GM19468 (cell line): ENCODE measurements around the gene NEDD4L.
"Not testable (repeated sequence)": the region's sequence is repeated elsewhere in the genome, so short reads cannot be mapped to it uniquely, and the experiment has no call there.

Source experiments
- ATAC-seq: cut with Tn5 transposase; IDR thresholded peaks from one replicate; pipeline ENCODE4 v1.9.1; 2021; ENCODE audit warnings: mild to moderate bottlenecking, moderate library complexity, moderate number of reproducible peaks; ENCODE audit not compliant: unreplicated experiment; ENCODE audit errors: extremely low read depth

Gene NEDD4L

DNA sequence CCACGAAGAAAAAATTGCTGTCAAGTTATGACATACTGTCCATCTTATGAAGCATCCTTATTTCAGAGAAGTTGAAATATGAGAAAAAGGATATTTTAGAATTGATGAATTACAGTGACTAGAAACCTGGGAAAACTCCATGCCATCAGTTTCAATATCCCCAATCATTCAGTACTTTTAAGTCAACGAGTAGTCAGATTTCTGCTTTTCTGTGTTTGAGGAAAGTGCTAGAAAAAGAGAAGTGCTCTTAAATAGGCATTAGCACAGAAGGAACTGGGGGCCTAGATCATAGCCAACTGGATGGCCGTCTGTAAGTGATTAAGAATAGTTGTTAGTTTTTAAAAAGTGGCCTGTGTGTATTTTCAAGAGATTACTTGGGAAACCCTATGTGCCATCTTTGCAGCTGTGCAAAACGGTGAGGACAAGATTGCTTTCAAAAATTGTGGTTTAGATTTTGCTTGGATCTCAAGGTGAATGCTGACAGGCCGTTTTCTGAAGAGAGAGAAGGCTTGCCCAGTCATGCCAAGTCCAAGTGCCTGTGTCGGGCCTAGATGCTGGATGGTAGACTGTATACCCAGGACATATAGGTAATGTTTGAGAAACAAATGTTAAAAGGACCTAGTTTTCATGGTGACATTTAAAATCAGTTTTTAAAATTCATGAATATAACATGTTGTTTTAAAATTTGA is 5.1 kb downstream of the NEDD4L start:
- ATAC-seq = no peak

DNA sequence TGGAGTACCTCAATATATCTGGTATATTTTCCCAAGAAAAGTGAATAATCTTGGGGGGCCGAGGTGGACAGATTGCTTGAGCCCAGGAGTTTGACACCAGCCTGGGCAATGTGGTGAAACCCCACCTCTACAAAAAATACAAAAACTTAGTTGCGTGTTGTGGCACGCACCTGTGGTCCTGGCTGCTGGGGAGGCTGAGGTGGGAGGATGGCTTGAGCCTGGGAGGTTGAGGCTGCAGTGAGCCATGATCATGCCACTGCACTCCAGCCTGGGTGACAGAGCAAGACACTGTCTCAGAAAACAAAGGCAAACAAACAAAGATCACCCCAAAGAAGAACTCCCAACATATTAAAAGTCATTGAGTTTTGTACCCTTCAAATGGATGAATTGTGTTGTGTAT is 6.9 kb downstream of the NEDD4L start:
- ATAC-seq = not testable (repeated sequence)

DNA sequence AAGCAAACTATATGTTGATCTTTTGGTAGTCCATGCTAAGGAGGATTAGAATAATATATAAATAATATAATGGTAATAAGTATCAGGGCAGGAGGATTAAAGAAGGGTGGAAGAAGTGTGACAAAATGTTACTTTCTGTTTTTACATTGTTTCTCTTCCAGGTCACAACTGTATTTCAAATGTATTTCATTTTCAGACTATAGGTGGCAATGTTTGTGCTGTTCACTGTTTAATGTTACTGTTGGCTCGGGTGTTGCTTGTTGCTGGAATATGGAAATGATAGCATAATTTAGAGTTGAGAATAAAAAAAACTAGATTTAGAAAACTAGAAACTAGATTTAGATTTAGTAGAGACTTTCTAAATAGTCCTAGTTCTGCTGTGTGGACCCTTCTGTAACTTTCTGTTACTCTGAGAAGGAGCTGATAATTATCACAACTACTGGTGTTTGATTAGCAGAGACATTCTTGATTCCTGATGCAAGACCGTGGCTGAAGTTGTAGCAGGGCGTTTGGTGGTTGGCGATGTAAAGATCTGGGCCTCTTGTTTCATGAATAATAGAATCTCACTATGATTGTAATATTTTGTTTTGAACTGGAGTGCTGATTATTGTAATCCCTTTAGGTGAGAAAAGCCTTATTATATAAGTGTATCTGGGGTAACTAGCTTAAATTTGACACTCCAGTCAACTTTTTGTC is 7.9 kb downstream of the NEDD4L start:
- ATAC-seq = no peak

DNA sequence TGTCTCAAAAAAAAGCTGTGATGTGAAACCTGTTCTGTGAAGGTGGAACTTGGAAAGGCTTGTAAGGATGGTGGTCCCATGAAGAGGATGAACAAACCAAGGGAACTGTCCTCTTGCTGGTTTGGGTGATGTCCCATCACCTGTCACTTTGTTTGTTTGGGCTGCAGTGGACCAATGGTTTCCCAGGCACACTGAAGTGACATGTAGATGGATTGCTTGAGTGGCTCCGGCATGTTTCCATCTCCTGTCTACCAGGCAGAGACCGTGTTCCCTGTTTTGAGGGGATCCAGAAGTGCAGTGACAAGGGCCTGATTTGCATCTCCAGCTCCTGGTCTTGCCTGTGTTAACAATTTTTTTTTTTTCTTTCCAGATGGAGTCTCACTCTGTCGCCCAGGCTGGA is 8.9 kb downstream of the NEDD4L start:
- no peak for ATAC-seq

DNA sequence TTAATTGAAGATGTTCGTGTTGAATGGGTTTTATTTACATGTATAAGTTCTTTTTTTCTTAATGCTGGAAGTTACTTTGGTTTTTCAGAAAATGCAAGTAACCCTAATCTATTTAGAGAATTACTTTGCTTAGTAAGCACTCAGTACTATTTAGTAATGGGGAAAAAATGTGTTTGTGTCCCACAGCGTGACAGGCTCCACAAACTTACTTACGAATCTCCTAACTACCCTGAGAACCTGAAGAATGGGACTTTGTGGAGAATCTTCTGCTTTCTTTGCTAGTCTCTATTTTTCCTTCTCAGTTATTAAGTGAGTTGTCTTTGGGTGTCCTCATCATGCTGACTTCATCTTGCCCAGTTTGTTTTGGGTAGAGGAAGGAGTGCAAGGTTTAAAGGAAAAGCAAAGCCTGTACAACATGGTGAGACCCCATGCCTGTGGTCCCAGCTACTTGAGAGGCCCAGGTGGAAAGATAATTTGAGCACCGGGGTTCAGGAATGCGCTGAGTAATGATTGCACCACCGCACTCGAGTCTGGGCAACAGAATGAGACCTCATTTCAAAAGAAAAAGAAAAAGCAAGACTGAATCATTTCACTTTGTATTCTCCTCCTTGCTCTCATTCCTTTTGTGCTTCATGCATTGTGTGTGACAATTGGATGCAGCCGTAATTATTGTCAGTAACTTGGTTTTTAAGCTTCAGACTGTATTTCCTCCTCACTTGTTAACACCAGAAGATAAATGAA is 10.2 kb downstream of the NEDD4L start:
- ATAC-seq = no peak

DNA sequence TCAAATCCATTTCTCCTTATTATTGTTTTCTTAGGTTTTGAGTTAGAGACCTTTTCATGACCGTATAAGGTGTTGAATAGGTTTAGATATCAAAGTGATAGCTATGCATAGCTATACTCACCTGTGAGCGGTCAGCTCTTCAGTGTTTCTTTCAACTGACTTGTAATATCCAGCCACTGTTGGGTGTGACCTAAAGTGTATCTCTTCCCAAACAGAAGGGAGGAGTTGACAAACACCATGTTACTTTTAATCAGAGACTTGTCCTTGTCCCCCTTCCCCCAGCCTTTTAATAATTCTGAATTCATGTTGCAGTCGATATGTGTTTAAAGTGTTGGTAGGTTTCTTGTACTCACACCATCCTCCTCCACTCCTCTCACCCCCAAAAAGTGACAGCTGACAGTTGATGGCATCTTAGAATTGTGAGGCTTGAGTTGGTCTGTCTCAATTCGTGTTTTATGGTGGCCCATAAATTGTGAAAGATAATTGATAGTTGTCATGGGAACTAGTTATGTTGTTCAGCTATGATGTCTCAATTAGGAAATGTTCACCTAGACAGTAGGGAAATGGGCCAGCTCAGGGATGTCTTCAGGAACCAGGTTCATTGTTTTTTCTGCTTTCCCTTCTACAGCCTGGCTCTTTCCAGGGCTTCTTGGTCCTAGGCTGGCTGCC is 12.0 kb downstream of the NEDD4L start:
- ATAC-seq = no peak

DNA sequence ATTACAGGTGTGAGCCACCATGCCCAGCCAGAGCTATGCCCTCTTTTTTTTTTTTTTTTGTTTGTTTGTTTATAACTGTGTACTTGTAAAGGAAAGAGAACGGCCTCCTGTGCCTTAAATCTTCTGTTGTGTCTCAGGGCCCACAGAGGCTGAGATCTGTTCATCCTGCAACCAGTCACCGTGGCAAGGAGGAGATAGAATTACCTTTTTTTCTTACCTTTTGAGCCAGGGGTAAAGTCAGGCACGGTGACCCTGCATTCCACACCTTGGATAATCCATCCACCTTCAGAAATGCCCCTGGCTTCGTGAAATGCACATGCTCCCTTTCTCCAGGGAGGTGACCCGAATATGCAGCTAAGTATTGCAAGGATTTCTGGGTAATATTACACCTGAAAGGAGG is 12.8 kb downstream of the NEDD4L start:
- no peak for ATAC-seq

DNA sequence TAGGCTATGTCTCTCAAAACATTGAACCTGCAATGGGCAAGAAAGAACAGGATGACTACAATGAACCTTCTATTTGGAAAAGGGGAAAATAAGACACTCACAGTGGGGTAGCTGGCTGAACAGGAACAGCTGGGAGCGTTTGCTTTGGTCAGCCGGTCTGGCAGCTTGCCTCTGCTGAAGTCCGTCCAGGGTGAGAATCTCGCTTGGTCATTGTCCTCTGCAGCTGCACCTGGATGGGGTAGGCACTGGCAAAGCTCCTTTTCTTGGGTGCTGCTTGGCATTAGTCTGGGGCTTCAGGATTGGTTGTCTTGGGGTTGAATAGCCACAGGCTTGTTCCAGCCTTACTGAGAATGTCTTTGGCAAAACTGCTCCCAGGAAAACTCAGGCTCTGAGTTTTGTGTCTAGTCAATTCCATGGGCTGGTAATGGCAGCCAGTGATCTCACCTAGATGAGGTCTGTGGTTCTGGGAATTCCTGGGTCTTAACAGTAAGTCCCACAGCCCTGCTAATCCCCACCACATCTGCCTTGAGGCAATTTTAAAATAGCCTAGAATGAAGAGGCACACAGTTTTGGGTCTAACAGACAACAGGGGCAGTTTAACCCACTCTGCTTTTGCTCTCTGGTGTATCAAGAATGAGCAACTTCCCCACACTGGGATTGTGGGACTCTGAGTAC is 13.4 kb downstream of the NEDD4L start:
- no peak for ATAC-seq

DNA sequence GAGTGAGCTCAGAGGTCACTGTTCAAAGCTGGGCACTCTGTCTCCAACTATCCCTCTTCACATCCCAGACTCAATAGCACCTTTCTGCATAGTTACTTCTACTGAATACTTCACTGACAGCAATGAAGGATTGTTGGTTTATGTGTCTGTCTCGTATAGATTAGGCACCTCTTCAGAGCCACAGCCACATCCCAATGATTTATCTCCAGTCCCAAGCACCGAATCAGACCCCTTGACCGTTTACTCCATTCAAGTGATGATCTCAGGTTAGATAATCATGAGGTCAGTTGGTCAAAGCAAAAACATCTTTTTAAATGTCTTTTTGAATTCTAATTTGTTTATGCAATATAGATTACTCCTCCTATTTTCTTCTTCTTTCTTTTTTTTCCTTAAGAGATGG is 14.7 kb downstream of the NEDD4L start:
- no peak for ATAC-seq

DNA sequence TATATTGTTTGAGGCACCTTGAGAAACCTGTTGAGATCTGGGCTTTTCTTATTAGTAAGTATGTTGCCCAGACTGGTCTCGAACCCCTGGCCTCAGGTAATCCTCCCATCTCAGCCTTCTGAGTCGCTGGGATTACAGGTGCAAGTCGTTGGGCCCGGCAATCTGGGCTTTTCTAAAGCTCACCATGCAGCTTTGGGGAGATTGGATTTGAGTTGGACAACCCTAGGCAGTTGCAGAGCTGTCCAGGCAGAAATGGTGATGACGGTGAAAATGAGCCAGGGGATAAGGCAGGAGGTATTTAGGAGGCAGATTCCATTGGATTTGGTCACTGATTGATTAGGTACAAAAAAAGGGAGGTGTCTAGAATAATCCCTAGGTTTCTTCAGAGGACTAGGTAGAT is 16.2 kb downstream of the NEDD4L start:
- no peak for ATAC-seq

DNA sequence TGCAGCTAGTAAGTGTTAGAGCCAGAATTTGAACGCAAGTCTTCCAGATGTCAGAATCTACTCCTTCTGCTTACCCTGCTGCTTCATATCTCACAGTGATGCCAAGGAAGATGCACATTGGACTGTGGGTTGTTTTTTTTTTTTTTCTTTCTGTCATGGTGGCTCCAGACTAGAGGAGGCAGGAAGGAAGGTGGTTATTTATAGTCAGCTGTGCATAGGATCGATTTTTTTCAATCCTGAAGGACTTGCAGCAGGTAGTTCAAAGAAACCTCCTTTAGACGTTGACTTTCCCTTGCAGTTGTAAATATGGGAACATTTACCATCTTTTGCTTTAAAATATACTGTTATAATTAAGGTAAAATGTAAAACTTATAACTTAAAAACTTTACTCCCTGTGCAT is 17.3 kb downstream of the NEDD4L start:
- ATAC-seq = no peak

DNA sequence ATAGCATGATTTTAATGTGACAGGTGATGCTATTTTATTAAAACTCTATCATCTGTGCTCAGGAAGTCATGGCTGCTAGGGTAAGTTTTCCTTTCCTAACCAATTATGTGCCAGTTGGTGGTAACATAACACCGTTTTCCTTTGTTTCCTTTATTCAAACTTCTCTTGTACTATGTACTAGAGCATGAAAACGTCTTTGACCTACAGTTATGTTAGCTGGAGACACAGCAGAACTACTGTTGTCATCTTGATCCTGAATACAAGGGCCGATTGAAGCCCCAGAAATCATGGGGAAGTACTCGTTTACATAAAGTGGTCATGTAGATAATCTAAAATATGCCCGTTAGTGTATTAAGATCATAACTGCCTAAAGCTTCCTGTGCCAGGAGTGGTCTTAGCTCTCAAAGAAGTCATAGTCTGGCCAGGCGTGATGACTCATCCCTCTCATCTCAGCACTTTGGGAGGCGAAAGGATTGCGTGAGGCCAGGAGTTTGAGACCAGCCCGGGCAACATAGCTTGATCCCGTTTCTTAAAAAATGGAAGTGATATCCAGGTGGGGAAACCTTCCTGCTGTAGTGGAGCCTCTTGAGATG is 20.5 kb downstream of the NEDD4L start:
- ATAC-seq = no peak

DNA sequence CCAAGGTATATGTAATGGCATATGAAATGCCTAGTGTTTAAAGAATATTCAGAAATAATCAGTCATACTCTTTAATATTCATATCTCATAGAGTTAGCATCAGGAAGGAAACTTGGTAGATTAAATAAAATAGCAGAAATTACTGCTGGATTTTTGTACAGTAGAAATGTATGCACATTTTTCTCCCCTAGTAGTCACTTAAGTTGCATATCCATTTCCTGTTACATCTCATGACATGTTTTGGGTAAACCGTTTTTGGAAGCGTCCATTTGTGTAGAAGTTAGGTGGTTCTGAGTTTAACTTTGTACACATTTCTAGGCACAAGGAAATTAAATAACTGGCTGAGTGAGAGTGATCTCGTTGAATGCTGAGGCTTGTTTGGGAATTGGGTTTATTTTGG is 21.9 kb downstream of the NEDD4L start:
- no peak for ATAC-seq

DNA sequence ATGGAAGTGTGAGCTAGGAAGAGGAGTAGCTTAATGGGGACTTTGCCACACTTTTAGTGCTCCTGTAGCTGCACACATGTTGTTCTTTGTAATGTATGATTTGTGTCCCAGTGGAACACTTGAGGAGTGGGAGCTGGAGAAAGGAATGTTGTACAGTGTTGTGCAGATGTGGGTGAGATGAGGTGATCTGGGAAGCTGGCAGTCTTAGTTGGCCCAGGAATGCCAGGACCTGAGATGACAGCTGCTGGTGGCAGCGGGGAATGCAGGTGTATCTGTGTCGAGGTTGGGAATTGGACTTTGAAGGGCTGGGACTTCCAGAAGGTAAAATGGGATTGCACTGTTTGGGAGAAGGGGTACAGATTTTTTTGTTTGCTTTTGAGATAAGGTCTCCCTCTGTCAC is 23.6 kb downstream of the NEDD4L start:
- no peak for ATAC-seq

DNA sequence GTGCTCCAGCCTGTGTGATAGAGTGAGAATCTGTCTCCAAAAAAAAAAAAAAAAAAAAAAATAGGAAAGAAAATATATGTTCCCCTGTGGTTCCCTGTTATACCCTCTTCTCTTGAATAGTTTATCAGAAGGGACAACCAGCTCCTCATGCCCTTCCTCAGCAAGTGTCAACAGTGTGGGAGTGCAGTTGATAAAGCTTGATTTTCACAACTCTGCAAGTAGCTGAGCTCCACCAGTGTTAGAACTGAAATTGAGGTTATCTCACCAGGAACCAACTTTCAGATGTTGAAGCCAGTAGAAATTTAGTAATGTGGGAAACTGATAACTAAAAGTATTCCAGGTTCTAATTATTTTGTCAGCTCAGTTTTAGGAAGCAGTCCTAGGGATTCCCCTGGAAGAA is 25.1 kb downstream of the NEDD4L start:
- ATAC-seq = no peak

DNA sequence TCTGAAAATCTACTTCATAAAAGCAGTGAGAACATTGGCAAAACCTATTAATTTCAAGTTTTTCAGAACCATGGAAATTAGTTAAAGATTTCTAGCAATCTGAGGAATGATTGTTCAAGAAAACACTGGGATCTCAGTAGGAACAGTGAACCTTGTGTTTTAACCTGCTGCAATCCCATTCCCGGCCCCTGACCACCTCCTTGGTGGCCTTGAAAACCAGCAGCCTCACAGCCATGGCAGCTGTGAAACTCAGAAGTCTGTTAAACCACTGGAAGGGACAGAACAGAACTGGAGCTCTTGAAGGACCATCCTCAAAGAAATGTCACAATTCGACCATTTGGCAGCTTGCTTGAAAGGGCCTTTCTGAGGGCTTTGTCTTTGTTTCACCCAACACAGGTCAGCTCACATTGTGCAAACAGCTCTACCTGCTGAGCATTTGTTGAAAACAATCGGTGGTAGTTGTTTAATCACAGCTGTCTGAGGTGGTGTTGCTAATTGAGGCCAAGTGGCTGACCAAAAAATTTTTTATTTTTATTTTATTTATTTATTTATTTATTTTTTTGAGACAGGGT is 25.8 kb downstream of the NEDD4L start:
- no peak for ATAC-seq

DNA sequence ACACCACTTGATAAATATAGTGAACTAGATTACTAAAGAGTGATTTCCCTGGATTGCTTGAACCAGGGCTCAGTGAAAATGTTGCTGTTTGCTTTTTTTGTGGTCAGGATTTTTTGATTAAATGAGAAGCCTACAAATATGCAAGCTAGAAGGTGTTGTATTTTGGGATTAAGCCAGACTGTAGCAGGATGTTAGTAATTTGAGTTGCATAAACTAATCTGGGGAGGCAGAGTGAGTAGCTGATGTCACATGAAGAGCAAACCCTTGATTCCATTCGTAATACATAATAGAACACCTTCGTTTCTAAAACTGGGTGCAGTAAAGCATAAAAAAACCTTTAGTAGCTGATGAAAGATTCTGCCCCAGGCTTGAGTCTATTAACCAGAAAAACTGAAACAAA is 32.0 kb downstream of the NEDD4L start:
- ATAC-seq = no peak

DNA sequence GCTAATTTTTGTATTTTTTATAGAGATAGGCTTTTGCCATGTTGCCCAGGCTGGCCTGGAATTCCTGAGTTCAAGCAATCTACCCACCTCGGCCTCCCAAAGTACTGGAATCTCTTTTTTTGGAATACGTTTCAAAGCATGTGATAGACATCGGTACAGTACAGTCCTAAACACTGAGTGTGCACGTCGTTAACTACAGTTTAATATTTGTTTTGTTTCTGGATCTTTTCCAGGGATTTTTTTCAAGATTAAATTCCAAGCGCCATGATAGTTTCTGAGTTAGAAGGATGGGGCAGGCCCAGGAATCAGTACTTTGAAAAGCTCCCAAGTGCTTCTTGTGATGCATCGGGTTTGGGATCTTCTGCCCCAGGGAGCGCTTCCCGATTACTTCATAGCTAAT is 33.3 kb downstream of the NEDD4L start:
- ATAC-seq = no peak

DNA sequence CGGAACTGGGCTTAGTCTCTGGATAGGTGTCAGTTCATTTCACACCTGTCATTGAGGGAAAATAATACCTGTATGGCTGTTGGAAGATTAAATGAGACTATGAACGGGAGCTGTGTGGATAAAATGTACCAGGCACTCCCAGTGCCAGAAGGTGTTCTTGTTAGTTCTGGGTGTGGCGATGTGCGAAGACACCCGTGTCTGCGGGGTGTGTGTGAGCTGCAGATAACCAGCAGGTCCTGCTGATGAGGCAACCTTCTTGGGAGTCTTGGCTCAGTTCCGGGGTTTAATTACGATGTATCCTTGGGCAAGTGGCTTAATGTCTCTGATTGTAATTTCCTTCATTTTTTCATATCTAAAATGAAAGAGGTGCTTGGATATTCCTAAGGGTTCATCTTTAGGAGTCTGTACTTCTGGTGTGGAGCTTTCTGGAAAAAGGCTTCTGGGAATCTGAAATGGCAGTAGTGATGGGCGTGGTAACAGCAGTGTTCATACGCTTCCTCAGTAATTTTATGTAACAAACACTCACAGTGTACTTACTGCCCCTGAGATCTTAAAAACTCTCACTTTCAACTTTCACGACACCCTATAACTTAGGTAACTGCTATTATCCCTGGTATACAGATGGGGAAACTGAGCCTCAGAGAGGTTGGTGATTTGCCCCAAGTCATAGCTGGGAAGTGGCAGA is 35.0 kb downstream of the NEDD4L start:
- ATAC-seq = no peak
